ENCODE results near the gene CES2. TPM values are rescaled to one million over a fixed set of nuclear protein-coding genes. Genes with fewer than 3 reads are reported as not detected.

The CES2 gene
- total RNA-seq, 1 donor from 2014 or later: 55.7 TPM

DNA sequence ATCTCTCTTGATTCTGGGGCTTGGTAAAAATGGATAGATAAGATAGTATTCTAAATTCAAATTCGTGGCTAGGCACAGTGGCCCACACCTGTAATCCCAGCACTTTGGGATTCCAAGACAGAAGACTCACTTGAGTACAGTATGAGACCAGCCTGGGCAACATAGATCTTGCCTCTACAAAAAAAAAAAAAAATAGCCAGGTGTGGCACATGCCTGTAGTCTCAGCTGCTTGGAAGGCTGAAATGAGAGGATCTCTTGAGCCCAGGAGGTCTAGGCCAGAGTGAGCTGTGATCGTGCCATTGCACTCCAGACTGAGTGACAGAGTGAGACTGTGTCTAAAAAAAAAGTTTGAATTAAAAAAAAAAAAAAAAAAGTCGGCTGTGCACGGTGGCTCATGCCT is 45.7 kb upstream of the CES2 start:
- intact Hi-C loops (cut with DNase I): loop anchor here (5.0 kb wide), 1 partner anchor 38 kb away; the partner anchor contains the start of gene RRAD
- Histone ChIP-seq H3K4me3 (no peak overlapping the region), H3K27me3 (no peaks in the 10 kb centered on the region), H3K9me3 (no peaks in the 10 kb centered on the region), H3K36me3 (peaks cover 0 to 12% of the 10 kb centered on the region in 2 donors), H3K27ac (no peak overlapping the region), H3K4me1 (no peaks in the 10 kb centered on the region)
- no peak for DNase-seq (ENCODE audit: extremely low spot score in 2 of 2)
- TF ChIP-seq CTCF (IDR thresholded peaks at IDR 0.05) (no peak), POLR2AphosphoS5 (IDR thresholded peaks at IDR 0.05; ENCODE audit: insufficient read depth in 1 of 2, low read depth in 1 of 2) (no peak), POLR2A (IDR thresholded peaks at IDR 0.05) (no peak)

GRCh38 chr16:66890799-66891198 is 44.5 kb upstream of the CES2 start:
- H3K9me3 ChIP-seq: no peaks in the 10 kb centered on the region

DNA sequence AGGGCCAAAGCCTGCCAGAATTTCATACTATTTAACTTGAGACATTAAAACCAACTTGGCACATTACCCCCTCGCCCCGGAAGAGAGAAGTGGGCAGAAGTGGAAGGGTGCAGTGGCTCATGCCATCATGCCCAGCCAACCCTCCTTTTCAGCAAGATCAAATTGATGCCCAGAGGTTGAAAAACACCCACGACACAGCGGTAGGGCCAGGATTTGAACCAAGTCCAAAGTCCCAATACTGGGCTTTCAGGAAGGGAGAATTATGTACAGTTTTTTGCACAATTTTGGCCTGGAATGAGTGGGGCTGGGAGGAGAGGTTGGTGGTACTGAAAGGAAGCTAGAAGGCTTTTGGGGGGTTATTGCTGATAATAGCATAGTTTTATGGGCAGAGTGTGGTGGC is 44.0 kb upstream of the CES2 start:
- DNase-seq (ENCODE audit: extremely low spot score in 2 of 2): no peak
- Histone ChIP-seq H3K4me1 (no peaks in the 10 kb centered on the region), H3K9me3 (no peaks in the 10 kb centered on the region), H3K4me3 (no peak overlapping the region), H3K36me3 (no peaks in the 10 kb centered on the region), H3K27me3 (no peaks in the 10 kb centered on the region), H3K27ac (no peak overlapping the region)
- TF ChIP-seq POLR2AphosphoS5 (IDR thresholded peaks at IDR 0.05; ENCODE audit: insufficient read depth in 1 of 2, low read depth in 1 of 2): no peak
- no peak for TF ChIP-seq POLR2A (IDR thresholded peaks at IDR 0.05)
- no peak for TF ChIP-seq CTCF (IDR thresholded peaks at IDR 0.05)
- intact Hi-C loops (cut with DNase I): loop anchor here (5.0 kb wide), 1 partner anchor 36 kb away; the partner anchor contains the start of gene RRAD

More at GRCh38 chr16:66890799-66891198, 44.5 kb upstream of the CES2 start:
- Histone ChIP-seq H3K4me1 (no peaks in the 10 kb centered on the region), H3K27ac (no peak overlapping the region), H3K36me3 (peaks cover 0 to under 1% of the 10 kb centered on the region in 2 donors), H3K27me3 (no peaks in the 10 kb centered on the region), H3K4me3 (no peak overlapping the region)
- TF ChIP-seq CTCF (IDR thresholded peaks at IDR 0.05) (no peak), POLR2AphosphoS5 (IDR thresholded peaks at IDR 0.05; ENCODE audit: insufficient read depth in 1 of 2, low read depth in 1 of 2) (no peak), POLR2A (IDR thresholded peaks at IDR 0.05) (no peak)
- no peak for DNase-seq (ENCODE audit: extremely low spot score in 2 of 2)
- intact Hi-C loops (cut with DNase I): loop anchor here (5.0 kb wide), 1 partner anchor 37 kb away; the partner anchor contains the start of gene RRAD

DNA sequence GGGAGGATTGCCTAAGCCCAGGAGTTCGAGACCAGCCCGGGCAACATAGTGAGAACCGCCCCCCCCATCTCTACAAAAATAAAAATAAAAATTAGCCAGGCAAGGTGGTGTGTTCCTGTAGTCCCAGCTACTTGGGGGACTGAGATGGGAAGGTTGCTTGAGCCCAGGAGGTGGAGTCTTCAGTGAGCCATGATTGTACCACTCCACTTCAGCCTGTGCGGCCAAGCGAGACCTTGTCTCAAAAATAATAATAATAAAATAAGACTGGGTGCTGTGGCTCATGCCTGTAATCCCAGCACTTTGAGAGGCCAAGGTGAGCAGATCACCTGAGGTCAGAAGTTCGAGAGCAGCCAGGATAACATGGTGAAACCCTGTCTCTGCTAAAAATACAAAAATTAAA is 43.5 kb upstream of the CES2 start:
- intact Hi-C loops (cut with DNase I): loop anchor here (5.0 kb wide), 1 partner anchor 36 kb away; the partner anchor contains the start of gene RRAD
- no peaks in the 10 kb centered on the region for H3K36me3 ChIP-seq
- no peak for TF ChIP-seq POLR2A (IDR thresholded peaks at IDR 0.05)
- TF ChIP-seq POLR2AphosphoS5 (IDR thresholded peaks at IDR 0.05; ENCODE audit: insufficient read depth in 1 of 2, low read depth in 1 of 2): no peak
- no peak for TF ChIP-seq CTCF (IDR thresholded peaks at IDR 0.05)

GRCh38 chr16:66894055-66894454 is 41.3 kb upstream of the CES2 start:
- Histone ChIP-seq H3K4me3 (no peak overlapping the region), H3K27me3 (no peaks in the 10 kb centered on the region), H3K27ac (no peak overlapping the region), H3K9me3 (no peaks in the 10 kb centered on the region), H3K4me1 (peaks cover 9% of the 10 kb centered on the region), H3K36me3 (no peaks in the 10 kb centered on the region)
- TF ChIP-seq CTCF (IDR thresholded peaks at IDR 0.05) (no peak), POLR2A (IDR thresholded peaks at IDR 0.05) (no peak), POLR2AphosphoS5 (IDR thresholded peaks at IDR 0.05; ENCODE audit: insufficient read depth in 1 of 2, low read depth in 1 of 2) (no peak)
- DNase-seq (ENCODE audit: extremely low spot score in 2 of 2): no peak
- intact Hi-C loops (cut with DNase I): loop anchor here (5.0 kb wide), 1 partner anchor 33 kb away; the partner anchor contains the start of gene RRAD

More for the DNA sequence above, 43.5 kb upstream of the CES2 start:
- H3K27ac ChIP-seq: no peak overlapping the region
- no peaks in the 10 kb centered on the region for H3K4me1 ChIP-seq
- H3K9me3 ChIP-seq: no peaks in the 10 kb centered on the region
- no peak for DNase-seq (ENCODE audit: extremely low spot score in 2 of 2)
- no peaks in the 10 kb centered on the region for H3K27me3 ChIP-seq
- no peak overlapping the region for H3K4me3 ChIP-seq
